HG02678 (cell line): ENCODE data around the gene DNAJB1.
"Not testable (repeated sequence)": the region's sequence is repeated elsewhere in the genome, so short reads cannot be mapped to it uniquely, and the experiment has no call there.

Source experiments
- ATAC-seq: cut with Tn5 transposase; IDR thresholded peaks from one replicate; pipeline ENCODE4 v1.9.1; 2021; ENCODE audit warnings: mild to moderate bottlenecking, moderate library complexity; ENCODE audit not compliant: unreplicated experiment

Gene DNAJB1

DNA sequence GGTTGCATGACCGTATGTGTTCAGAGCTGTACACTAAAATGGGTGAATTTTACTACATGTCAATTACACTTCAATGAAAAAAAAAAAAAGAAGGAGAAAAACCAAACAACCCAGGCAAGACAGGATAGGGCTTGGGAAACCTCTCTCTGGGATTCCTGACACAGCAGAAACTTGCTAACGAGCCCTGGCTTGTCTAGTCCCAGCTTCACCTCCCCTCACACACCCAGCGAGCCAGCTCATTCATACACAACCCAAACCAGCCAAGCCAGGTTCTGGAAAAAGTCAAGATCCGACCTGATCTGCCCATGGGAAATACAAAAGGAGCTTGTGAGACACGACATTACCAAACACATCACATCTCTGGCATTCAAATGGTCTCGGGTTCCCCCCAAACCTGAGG, 7.5 kb upstream of the DNAJB1 start:
- no peak for ATAC-seq

DNA sequence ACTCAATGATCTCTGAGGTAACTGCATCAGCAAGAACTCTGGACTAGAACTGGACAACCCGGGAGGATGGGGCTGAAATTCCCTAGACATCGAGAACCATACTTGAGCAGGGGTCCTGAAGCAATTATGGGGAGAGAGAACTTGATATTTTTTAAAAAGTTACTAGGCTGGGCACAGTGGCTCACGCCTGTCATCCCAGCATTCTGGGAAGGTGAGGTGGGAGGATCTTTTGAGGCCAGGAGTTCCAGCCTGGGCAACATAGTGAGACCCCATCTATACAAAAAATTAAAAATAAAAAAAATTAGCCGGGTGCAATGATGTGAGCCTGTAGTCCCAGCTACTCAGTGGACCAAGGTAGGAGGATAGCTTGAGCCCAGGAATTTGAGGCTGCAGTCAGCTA, 2.3 kb upstream of the DNAJB1 start:
- ATAC-seq: no peak

GRCh38 chr19:14519860-14520407, 1.7 kb upstream of the DNAJB1 start:
- no peak for ATAC-seq

GRCh38 chr19:14519245-14519859, 1.2 kb upstream of the DNAJB1 start:
- no peak for ATAC-seq

GRCh38 chr19:14517446-14517839, 754 bp downstream of the DNAJB1 start:
- ATAC-seq: no peak

- ATAC-seq: no peak
These were observed 1.3 kb downstream of the DNAJB1 start for GRCh38 chr19:14516746-14517438.

GRCh38 chr19:14516048-14516534, 2.1 kb downstream of the DNAJB1 start:
- no peak for ATAC-seq

DNA sequence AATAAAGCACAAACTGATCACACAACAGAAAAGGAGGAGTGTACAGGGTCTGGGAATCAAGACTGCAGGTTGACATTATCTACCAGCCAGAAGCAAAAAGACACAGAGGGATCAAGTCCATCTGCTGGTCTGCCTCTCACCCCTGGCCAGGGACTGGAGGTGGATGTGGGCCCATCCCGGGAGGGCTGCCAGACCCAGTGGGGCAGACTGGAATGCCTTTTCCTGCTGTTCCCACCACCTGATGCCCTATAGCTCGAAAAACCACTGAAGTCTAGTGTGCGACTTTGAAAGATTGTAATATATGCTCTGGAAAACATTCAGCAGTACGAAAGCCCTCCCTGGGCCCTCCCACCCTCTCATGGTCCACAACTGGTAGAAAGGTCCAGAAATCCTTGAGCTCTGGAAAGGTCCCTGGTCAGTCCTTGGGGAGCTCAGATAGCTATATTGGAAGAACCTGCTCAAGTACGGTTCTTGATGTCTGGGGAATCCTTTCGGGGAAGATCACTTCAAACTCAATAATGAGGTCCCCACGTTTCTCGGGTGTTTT, 2.6 kb downstream of the DNAJB1 start:
- ATAC-seq: no peak

DNA sequence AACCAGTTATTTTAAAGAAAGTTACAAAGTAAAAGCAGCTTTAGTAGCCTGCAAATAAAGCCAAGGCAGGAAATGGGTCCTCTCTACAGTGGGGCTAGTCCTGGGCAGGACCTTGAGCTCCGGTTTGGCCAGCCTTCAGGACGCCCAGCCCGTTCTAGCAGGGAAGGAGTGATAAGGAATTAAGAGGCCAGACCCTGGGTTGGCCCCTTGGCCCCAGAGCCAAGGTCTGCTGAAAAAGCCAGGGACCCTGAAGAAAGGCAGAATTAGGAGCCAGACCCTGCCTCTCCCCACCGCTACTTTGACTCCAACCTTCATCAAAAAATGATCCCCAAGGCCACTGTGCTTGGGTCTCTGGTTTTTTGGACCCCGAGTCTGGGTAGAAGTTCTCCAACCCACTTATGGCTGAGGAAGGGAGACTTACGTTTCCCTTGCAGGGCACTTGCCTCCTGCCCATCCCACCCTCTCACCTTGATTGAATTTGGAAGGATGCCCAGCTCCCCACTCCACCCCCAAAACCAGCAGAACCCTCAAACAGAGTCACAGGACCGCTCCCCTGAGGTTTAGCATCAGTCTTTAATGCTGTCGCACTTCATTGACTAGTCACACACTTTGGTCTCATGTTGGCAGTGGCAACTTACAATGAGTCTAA, 3.9 kb downstream of the DNAJB1 start:
- ATAC-seq: no peak

DNA sequence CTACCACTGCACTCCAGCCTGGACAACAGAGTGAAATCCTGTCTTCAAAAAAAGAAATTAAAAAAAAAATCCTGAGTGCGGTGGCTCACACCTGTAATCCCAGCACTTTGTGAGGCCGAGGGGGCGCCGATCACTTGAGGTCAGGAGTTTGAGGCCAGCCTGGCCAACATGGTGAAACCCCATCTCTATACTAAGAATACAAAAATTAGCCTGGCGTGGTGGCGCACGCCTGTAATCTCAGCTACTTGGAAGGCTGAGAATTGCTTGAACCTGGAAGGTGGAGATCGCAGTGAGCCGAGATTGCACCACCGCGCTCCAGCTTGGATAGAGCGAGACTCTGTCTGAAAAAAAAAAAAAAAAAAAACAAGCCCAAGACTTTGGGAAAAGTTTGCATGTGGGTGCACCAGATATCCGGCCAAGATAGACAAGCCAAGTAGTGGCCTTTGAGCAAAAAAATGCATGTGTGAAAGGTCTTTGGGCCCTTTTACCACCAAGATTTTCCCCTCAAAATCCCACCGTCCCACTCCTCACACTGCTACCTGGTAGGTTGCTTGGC, 5.7 kb downstream of the DNAJB1 start:
- no peak for ATAC-seq

DNA sequence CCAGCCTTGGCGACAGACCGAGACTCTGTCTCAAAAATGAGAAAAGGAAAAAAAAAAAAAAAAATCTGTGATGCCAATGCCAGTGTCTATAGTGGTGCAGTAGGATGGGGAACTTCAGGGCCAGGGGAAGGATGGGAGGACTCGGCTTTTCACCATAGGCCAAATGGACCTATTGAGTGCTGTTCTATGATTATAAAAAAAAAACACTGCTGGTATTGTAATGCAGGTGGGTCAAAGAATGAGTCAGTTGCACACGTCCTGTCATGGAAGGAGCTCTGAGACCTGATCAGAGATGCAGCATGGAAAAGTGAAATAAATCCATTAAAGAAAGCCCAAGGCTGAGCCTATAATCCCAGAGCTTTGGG, 7.0 kb downstream of the DNAJB1 start:
- no peak for ATAC-seq

DNA sequence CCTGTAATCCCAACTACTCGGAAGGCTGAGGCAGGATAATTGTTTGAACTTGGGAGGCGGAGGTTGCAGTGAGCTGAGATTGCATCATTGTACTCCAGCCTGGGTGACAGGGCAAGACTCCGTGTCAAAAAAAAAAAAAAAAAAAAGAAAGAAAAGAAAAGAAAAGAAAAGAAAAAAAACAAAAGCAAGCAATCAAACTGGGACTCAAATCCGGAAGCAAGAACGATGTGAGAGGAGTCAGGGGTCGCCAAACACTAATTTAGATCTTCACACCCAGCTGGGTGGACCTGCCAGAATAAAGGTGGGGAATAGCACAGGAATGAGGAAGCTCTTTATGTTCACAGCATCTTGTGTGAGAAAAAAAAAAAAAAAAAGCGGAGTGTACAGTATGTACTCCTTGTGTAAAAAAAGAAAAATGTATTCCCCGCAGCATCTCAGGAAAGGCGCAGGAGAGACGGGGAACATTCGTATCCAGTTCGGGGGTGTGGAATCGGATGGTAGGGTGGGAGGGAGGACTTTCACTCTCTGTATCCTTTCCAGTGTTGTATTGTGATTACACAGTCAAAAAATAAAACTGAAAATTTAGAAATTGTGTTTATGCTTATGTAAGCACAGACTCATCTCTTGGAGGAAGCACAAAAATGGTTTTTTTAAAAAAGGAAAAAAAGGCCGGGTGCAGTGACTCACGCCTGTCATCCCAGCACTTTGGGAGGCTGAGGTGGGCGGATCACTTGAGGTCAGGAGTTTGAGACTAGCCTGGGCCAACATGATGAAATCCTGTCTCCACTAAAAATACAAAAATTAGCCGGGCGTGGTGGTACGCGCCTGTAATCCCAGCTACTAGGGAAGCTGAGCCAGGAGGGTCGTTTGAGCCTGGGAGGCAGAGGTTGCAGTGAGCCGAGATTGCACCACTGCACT, 7.6 kb downstream of the DNAJB1 start:
- no peak for ATAC-seq

DNA sequence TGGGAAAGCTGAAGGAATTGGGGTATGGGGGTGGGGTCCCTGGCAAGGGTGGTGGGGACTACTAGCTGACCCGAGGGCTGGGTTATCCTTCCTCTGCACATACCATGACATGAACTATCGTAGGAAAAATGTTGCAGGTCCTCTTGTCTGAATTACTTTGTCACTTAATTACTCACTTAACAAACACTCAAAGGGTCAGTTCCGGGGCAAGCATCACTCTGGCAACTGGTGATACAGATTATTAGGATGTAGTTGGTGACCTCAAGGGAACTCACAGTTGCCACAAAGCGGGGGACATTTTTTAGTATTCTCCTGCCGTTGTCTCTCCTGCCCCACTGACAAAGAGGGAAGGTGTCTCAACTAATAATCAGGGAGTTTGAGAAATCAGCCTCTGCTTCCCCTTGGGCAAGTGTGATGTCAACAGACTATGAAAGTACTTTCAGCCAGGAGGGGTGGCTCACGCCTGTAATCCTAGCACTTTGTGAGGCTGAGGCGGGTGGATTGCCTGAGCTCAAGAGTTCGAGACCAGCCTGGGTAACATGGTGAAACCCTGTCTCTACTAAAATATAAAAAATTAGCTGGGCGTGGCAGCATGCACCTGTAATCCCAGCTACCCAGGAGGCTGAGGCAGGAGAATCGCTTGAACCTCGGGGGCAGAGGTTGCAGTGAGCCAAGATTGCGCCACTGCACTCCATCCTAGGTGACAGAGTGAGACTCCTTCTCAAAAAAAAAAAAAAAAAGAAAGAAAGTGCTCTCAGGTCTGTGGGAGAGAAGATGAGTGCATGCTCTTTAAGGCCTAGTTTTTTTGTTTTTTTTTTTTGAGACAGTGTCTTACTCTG, 10.3 kb downstream of the DNAJB1 start:
- no peak for ATAC-seq

DNA sequence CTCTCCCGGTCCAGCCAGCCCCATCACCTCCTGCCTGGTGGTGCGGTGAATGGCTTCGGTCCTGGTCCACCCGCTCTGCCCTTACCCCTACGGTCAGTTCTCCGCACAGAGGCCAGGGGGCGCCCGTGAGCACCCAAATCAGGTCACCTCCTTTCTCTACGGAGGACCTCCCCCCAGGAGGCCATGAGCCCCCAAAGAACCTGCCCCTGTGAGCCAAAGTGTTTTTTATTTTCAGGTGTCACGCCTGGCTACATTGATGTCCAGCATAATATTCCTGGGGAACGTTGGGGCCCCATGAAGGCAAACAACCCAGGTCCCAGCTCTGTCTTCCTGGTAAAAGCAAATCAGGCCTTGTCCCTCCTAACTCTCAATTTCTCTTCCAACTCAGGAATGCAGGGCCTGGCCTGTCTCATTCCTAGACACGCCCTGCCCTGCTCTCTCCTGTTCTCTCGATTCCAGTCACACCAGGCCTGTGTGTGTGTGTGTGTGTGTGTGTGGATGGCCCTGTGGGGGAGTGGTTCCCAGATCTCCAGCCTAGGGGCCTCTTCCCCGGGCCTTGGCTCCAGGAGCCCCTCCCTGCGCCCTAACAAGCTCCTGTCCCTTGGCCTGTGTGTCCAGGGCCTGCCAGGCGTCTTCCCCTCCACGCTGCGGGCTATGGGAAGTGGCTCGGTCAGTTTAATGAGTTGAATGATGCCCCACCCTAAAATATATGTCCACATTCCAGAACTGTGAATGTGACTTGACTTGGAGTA, 12.5 kb downstream of the DNAJB1 start:
- ATAC-seq: no peak

DNA sequence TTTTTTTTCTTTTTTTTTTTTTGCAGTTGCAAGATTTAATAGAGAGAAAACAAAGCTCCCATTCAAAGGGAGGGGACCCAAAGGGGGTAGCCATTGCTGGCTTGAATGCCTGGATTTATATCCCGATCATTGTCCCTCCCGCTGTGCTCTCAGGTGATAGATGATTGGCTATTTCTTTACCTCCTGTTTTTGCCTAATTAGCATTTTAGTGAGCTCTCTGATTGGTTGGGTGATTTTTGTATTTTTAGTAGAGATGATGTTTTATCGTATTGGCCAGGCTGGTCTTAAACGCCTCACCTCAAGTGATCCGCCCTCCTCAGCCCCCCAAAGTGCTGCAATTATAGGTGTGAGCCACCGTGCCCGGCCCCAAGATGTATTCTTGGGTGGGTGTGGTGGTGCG, 13.6 kb downstream of the DNAJB1 start:
- not testable (repeated sequence) for ATAC-seq

DNA sequence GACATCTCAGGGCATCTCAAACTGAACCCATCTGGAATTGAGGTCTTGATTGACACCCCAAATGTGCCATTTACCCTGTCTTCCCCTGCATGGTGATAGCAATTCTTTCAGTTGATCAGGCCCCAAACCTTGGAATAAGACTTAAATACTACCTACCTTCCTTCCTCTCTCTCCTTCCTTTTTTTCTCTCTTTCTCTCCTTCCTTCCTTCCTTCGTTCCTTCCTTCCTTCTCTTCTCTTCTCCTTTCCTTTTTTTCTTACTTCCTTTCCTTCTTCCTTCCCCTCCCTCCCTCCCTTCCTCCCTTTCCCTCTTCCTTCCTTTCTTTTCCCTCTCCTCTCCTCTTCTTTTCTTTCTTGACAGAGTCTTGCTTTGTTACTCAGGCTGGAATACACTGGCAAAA, 14.9 kb downstream of the DNAJB1 start:
- no peak for ATAC-seq

GRCh38 chr19:14502334-14503092, 15.7 kb downstream of the DNAJB1 start:
- ATAC-seq: no peak
